ENCODE data around the gene NKTR.

- no peak for TF ChIP-seq POLR2A (IDR thresholded peaks at IDR 0.05)
- TF ChIP-seq EP300 (IDR thresholded peaks at IDR 0.05) = no peak
- TF ChIP-seq CTCF (IDR thresholded peaks at IDR 0.05) = no peak
Observed at GRCh38 chr3:42658091-42658770, 57.7 kb downstream of the NKTR start.
